PC-3 (cell line): ENCODE measurements around the gene IGIP.

ENCODE experiments used
- CTCF ChIP-seq: fragments of 300-600 bp; sonication (generic); conservative IDR thresholded peaks from 2 replicates; pipeline ENCODE4 v1.5.1; 2017; ENCODE audit warnings: antibody characterized with exemption, low read depth, mild to moderate bottlenecking, low read length
- EZH2 ChIP-seq: fragments of 300-600 bp; sonication (generic); IDR thresholded peaks from one replicate; pipeline ENCODE4 v1.6.1; 2017; ENCODE audit warnings: antibody characterized with exemption, mild to moderate bottlenecking, low read length; ENCODE audit not compliant: unreplicated experiment
- EZH2phosphoT487 ChIP-seq: fragments of 300-600 bp; sonication (generic); IDR thresholded peaks from 2 replicates; pipeline ENCODE4 v1.6.1; 2018; ENCODE audit warnings: mild to moderate bottlenecking, antibody characterized with exemption, low read length, borderline replicate concordance

GRCh38 chr5:140145256-140145655, 19.5 kb downstream of the IGIP start:
- TF ChIP-seq CTCF (no peak), EZH2 (no peak), EZH2phosphoT487 (no peak)
